ENCODE measurements around the gene SIK2.
"Not testable (repeated sequence)": the region's sequence is repeated elsewhere in the genome, so short reads cannot be mapped to it uniquely, and the experiment has no call there.

Gene SIK2

DNA sequence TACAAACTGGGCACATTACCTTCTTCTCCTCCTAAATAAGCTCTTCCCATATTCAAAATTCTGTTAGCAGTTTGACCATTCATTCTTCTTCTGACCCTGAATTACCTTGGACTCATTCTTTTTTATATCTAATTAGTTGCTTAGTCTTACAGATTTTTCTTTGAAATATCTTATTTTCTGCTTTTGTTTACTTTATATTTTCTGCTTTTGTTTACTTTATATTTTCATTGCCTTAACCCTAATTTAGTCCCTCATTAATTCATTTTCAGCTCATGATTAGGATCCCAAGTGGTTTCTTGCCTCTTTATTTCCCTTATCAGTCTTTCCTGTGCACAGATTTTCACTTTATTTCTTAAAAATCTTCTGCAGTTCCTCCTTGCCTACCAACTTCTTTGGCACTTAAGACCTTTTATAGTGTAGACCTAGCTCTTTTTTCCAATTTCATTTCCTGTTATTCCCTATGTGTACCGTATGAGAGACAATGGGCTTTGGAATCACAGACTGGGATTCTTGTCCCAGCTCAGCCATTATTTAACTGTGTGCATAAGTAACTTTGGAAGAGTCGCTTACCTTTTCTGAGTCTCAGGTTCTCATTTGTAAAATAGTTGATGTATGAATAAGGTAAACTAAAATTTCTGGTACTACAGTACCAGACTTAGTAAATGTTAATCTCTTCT is 39.2 kb downstream of the SIK2 start:
- no peak for DNase-seq (ENCODE audit: low spot score)
- in situ Hi-C loops (cut with MboI; ENCODE audit: low sequenced_read_pairs, unreplicated experiment): no loop called here
- TF ChIP-seq, protein P1, sequence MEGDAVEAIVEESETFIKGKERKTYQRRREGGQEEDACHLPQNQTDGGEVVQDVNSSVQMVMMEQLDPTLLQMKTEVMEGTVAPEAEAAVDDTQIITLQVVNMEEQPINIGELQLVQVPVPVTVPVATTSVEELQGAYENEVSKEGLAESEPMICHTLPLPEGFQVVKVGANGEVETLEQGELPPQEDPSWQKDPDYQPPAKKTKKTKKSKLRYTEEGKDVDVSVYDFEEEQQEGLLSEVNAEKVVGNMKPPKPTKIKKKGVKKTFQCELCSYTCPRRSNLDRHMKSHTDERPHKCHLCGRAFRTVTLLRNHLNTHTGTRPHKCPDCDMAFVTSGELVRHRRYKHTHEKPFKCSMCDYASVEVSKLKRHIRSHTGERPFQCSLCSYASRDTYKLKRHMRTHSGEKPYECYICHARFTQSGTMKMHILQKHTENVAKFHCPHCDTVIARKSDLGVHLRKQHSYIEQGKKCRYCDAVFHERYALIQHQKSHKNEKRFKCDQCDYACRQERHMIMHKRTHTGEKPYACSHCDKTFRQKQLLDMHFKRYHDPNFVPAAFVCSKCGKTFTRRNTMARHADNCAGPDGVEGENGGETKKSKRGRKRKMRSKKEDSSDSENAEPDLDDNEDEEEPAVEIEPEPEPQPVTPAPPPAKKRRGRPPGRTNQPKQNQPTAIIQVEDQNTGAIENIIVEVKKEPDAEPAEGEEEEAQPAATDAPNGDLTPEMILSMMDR (IDR thresholded peaks at IDR 0.05; ENCODE audit: borderline replicate concordance, control extremely low read depth, extremely low read depth, insufficient read depth, missing control alignments): no peak

DNA sequence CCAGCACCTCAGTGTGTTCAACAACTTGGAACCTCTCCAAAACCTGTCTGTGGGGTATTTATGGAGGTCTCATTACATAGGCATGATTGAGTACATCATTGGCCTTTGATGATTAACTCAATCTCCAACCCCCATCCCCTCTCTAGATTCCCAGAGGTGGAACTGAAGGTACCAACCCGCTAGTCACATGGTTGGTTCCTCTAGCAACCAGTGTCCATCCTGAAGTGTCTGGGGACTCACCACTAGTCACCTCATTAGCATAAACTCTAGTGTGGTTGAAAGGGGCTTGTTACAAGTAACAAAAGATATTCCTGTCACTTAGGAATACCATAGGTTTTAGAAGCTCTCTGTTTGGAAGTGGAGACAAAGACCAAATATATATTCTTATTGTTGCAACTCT is 40.3 kb downstream of the SIK2 start:
- in situ Hi-C loops (cut with MboI; ENCODE audit: low sequenced_read_pairs, unreplicated experiment): no loop called here
- TF ChIP-seq, protein P1 (IDR thresholded peaks at IDR 0.05; ENCODE audit: borderline replicate concordance, control extremely low read depth, extremely low read depth, insufficient read depth, missing control alignments): no peak
- no peak for DNase-seq (ENCODE audit: low spot score)

GRCh38 chr11:111644922-111645321 is 42.7 kb downstream of the SIK2 start:
- TF ChIP-seq, protein P1 (IDR thresholded peaks at IDR 0.05; ENCODE audit: borderline replicate concordance, control extremely low read depth, extremely low read depth, insufficient read depth, missing control alignments): no peak
- in situ Hi-C loops (cut with MboI; ENCODE audit: low sequenced_read_pairs, unreplicated experiment): no loop called here
- no peak for DNase-seq (ENCODE audit: low spot score)

GRCh38 chr11:111645657-111646316 is 43.5 kb downstream of the SIK2 start:
- no peak for DNase-seq (ENCODE audit: low spot score)
- in situ Hi-C loops (cut with MboI; ENCODE audit: low sequenced_read_pairs, unreplicated experiment): no loop called here
- TF ChIP-seq, protein P1 (IDR thresholded peaks at IDR 0.05; ENCODE audit: borderline replicate concordance, control extremely low read depth, extremely low read depth, insufficient read depth, missing control alignments): no peak

DNA sequence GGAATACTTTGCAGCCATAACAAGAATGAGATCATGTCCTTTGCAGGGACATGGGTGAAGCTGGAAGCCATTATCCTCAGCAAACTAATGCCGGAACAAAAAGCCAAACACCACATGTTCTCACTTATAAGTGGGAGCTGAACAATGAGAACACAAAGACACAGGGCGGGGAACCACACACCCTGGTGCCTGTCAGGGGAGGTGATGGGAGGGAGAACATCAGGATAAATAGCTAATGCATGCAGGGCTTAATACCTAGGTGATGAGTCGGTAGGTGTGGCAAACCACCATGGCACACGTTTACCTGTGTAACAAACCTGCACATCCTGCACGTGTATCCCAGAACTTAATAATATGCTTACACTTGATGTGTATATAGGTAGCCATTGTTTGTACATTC is 49.1 kb downstream of the SIK2 start:
- in situ Hi-C loops (cut with MboI; ENCODE audit: low sequenced_read_pairs, unreplicated experiment); DNase-seq (ENCODE audit: low spot score): not testable (repeated sequence)

DNA sequence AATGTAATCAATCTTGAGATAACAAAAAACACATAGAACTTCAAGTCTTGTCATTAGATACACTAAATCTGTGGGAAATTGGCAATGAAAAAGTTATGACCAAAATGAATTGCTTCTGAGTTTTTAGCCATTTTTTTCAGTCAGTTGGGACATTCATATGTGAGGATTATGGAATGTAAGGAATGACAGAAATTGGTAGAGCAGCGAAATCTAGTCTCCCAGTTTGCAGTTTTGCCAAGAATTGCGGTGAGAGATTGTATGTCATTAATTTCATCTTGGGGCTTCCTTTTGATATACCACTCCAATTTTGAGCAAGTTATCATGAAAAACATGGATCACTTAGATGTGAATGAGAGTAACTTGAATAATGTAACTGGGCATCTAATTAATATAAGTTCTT is 49.9 kb downstream of the SIK2 start:
- TF ChIP-seq, protein P1 (IDR thresholded peaks at IDR 0.05; ENCODE audit: borderline replicate concordance, control extremely low read depth, extremely low read depth, insufficient read depth, missing control alignments): no peak
- no peak for DNase-seq (ENCODE audit: low spot score)
- in situ Hi-C loops (cut with MboI; ENCODE audit: low sequenced_read_pairs, unreplicated experiment): no loop called here

GRCh38 chr11:111654601-111655000 is 52.4 kb downstream of the SIK2 start:
- DNase-seq (ENCODE audit: low spot score): no peak
- TF ChIP-seq, protein P1 (IDR thresholded peaks at IDR 0.05; ENCODE audit: borderline replicate concordance, control extremely low read depth, extremely low read depth, insufficient read depth, missing control alignments): no peak
- in situ Hi-C loops (cut with MboI; ENCODE audit: low sequenced_read_pairs, unreplicated experiment): no loop called here
